ENCODE measurements around the gene TNS1. TPM values are rescaled to one million over a fixed set of nuclear protein-coding genes. Genes with fewer than 3 reads are reported as not detected.

The TNS1 gene
- total RNA-seq, 4 donors from 2014 or later, result 169 to 316 (median 229) TPM

GRCh38 chr2:217827430-217828201 lies 175.2 kb downstream of the TNS1 start:
- Histone ChIP-seq H3K4me1 (peaks cover 38 to 53% of the 10 kb centered on the region in 2 donors), H3K27me3 (no peaks in the 10 kb centered on the region), H3K27ac (peak overlapping the region; percentile 67 to 85 (median 83)), H3K9me3 (no peaks in the 10 kb centered on the region), H3K4me3 (replicated peaks in 1 of 3) (no peak overlapping the region), H3K36me3 (peaks cover 26 to 32% of the 10 kb centered on the region in 2 donors)
- WGBS, 2 donors, result 13 to 21% methylated on average over 11 to 12 of the region's 14 CpGs
- TF ChIP-seq POLR2A (IDR thresholded peaks at IDR 0.05) (peak in 1 of 2 donors; percentile 53), CTCF (IDR thresholded peaks at IDR 0.05) (no peak)
- intact Hi-C loops (cut with DNase I), result no loop called here
- DNase-seq, result peak; percentile 90 to 91

GRCh38 chr2:217826991-217827390 lies 175.8 kb downstream of the TNS1 start:
- Histone ChIP-seq H3K9me3 (no peaks in the 10 kb centered on the region), H3K4me3 (replicated peaks in 1 of 3) (no peak overlapping the region), H3K4me1 (peaks cover 44 to 60% of the 10 kb centered on the region in 2 donors), H3K36me3 (peaks cover 24 to 32% of the 10 kb centered on the region in 2 donors), H3K27ac (peak overlapping the region; percentile 67 to 85 (median 83)), H3K27me3 (no peaks in the 10 kb centered on the region)
- intact Hi-C loops (cut with DNase I), result no loop called here
- TF ChIP-seq CTCF (IDR thresholded peaks at IDR 0.05), result no peak
- TF ChIP-seq POLR2A (IDR thresholded peaks at IDR 0.05), result no peak
- WGBS, 2 donors, result 79 to 85% methylated on average over 4 of the region's 4 CpGs
- no peak for DNase-seq

GRCh38 chr2:217826520-217826919 lies 176.3 kb downstream of the TNS1 start:
- Histone ChIP-seq H3K4me1 (peaks cover 44 to 62% of the 10 kb centered on the region in 2 donors), H3K9me3 (no peaks in the 10 kb centered on the region), H3K36me3 (peaks cover 27 to 33% of the 10 kb centered on the region in 2 donors), H3K4me3 (replicated peaks in 1 of 3) (no peak overlapping the region), H3K27me3 (no peaks in the 10 kb centered on the region), H3K27ac (peak overlapping the region; percentile 67 to 85 (median 83))
- intact Hi-C loops (cut with DNase I), result no loop called here
- TF ChIP-seq CTCF (IDR thresholded peaks at IDR 0.05) (no peak), POLR2A (IDR thresholded peaks at IDR 0.05) (peak; percentile 20 to 72)
- DNase-seq, result peak; percentile 97
- 22 to 28% methylated on average over 6 of the region's 6 CpGs for WGBS, 2 donors

GRCh38 chr2:217825469-217826235 lies 177.1 kb downstream of the TNS1 start:
- peaks cover 44 to 67% of the 10 kb centered on the region in 2 donors for H3K4me1 ChIP-seq
- H3K27ac ChIP-seq, result peak overlapping the region; percentile 67 to 85 (median 83)
- TF ChIP-seq POLR2A (IDR thresholded peaks at IDR 0.05) (no peak), CTCF (IDR thresholded peaks at IDR 0.05) (no peak)
- intact Hi-C loops (cut with DNase I), result no loop called here
- DNase-seq, result no peak
- no peak overlapping the region for H3K4me3 ChIP-seq (replicated peaks in 1 of 3)
- 87 to 93% methylated on average over 7 to 8 of the region's 8 CpGs for WGBS, 2 donors
- H3K36me3 ChIP-seq, result peaks cover 24 to 31% of the 10 kb centered on the region in 2 donors
- H3K9me3 ChIP-seq, result no peaks in the 10 kb centered on the region
- H3K27me3 ChIP-seq, result no peaks in the 10 kb centered on the region

Measured in thyroid gland (tissue), 4 donors.